ENCODE data around the gene HOXA2. TPM values are rescaled to one million over a fixed set of nuclear protein-coding genes. Genes with fewer than 3 reads are reported as not detected.
A peak's percentile ranks its signal among the peaks of the same experiment; 100 is the strongest.

HOXA2 gene
- total and polyA plus RNA-seq, 4 donors, result 0.05 to 0.13 (median 0.08) TPM

- H3K4me1 ChIP-seq (ENCODE audit: control insufficient read depth in 4 of 4, insufficient read depth in 4 of 4, low read length in 3 of 4), result peaks cover 0 to 19% (median 8%) of the 10 kb centered on the region in 4 donors
- TF ChIP-seq SP1 (IDR thresholded peaks at IDR 0.05), result no peak
- TF ChIP-seq HNF4G (IDR thresholded peaks at IDR 0.05), result no peak
- TF ChIP-seq, protein P1, sequence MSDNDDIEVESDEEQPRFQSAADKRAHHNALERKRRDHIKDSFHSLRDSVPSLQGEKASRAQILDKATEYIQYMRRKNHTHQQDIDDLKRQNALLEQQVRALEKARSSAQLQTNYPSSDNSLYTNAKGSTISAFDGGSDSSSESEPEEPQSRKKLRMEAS (IDR thresholded peaks at IDR 0.05), result no peak
- no peak for TF ChIP-seq YY1 (IDR thresholded peaks at IDR 0.05)
- TF ChIP-seq, protein P2, sequence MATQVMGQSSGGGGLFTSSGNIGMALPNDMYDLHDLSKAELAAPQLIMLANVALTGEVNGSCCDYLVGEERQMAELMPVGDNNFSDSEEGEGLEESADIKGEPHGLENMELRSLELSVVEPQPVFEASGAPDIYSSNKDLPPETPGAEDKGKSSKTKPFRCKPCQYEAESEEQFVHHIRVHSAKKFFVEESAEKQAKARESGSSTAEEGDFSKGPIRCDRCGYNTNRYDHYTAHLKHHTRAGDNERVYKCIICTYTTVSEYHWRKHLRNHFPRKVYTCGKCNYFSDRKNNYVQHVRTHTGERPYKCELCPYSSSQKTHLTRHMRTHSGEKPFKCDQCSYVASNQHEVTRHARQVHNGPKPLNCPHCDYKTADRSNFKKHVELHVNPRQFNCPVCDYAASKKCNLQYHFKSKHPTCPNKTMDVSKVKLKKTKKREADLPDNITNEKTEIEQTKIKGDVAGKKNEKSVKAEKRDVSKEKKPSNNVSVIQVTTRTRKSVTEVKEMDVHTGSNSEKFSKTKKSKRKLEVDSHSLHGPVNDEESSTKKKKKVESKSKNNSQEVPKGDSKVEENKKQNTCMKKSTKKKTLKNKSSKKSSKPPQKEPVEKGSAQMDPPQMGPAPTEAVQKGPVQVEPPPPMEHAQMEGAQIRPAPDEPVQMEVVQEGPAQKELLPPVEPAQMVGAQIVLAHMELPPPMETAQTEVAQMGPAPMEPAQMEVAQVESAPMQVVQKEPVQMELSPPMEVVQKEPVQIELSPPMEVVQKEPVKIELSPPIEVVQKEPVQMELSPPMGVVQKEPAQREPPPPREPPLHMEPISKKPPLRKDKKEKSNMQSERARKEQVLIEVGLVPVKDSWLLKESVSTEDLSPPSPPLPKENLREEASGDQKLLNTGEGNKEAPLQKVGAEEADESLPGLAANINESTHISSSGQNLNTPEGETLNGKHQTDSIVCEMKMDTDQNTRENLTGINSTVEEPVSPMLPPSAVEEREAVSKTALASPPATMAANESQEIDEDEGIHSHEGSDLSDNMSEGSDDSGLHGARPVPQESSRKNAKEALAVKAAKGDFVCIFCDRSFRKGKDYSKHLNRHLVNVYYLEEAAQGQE (IDR thresholded peaks at IDR 0.05), result no peak
- TF ChIP-seq EGR1 (IDR thresholded peaks at IDR 0.05; ENCODE audit: low read depth in 2 of 2), result no peak
- TF ChIP-seq RAD21 (IDR thresholded peaks at IDR 0.05), result no peak
- no peak for TF ChIP-seq TAF1 (conservative IDR thresholded peaks at IDR 0.05)
- TF ChIP-seq GABPA (IDR thresholded peaks at IDR 0.05 in 1 of 2, conservative IDR thresholded peaks at IDR 0.05 in 1 of 2), result no peak
- no peak for TF ChIP-seq JUND (IDR thresholded peaks at IDR 0.05)
- no peak for TF ChIP-seq NR2F2 (IDR thresholded peaks at IDR 0.05)
- no peak for TF ChIP-seq ATF3 (IDR thresholded peaks at IDR 0.05)
- TF ChIP-seq FOXA2 (IDR thresholded peaks at IDR 0.05), result no peak
- no peak for TF ChIP-seq RXRA (IDR thresholded peaks at IDR 0.05)
- TF ChIP-seq ZBTB33 (IDR thresholded peaks at IDR 0.05), result no peak
- H3K27me3 ChIP-seq (ENCODE audit: control insufficient read depth in 4 of 4, insufficient read depth in 4 of 4, low read length in 3 of 4), result peaks cover 5 to 30% (median 16%) of the 10 kb centered on the region in 4 donors
These were observed 40.1 kb upstream of the HOXA2 start for GRCh38 chr7:27142580-27143022.

GRCh38 chr7:27141923-27142579 is 39.6 kb upstream of the HOXA2 start:
- H3K9me3 ChIP-seq (ENCODE audit: control insufficient read depth in 4 of 4, low read length in 3 of 4), result peaks cover 0 to 11% (median 0%) of the 10 kb centered on the region in 4 donors
- H3K27ac ChIP-seq (ENCODE audit: low read depth in 1 of 2, low read length in 2 of 2), result peak overlapping the region in 1 of 2 donors; percentile 72
- peak overlapping the region in 1 of 3 donors; percentile 45 for H3K4me3 ChIP-seq (ENCODE audit: low read depth in 1 of 3, low read length in 3 of 3)
- TF ChIP-seq RXRA (IDR thresholded peaks at IDR 0.05), result no peak
- peak; percentile 2 for TF ChIP-seq CTCF (IDR thresholded peaks at IDR 0.05; ENCODE audit: low read depth, low read length, missing input control)
- TF ChIP-seq YY1 (IDR thresholded peaks at IDR 0.05), result no peak
- no peak overlapping the region for H3K9ac ChIP-seq (ENCODE audit: low read depth in 1 of 2, low read length in 2 of 2)
- peaks cover 4 to 30% (median 15%) of the 10 kb centered on the region in 4 donors for H3K27me3 ChIP-seq (ENCODE audit: control insufficient read depth in 4 of 4, insufficient read depth in 4 of 4, low read length in 3 of 4)
- H3K36me3 ChIP-seq (ENCODE audit: control insufficient read depth in 4 of 4, insufficient read depth in 3 of 4, low read depth in 1 of 4, low read length in 3 of 4), result no peaks in the 10 kb centered on the region
- DNase-seq (ENCODE audit: low spot score), result no peak
- peaks cover 0 to 14% (median 8%) of the 10 kb centered on the region in 4 donors for H3K4me1 ChIP-seq (ENCODE audit: control insufficient read depth in 4 of 4, insufficient read depth in 4 of 4, low read length in 3 of 4)
- WGBS, result 23% methylated on average over 30 of the region's 30 CpGs

More at GRCh38 chr7:27142580-27143022, 40.1 kb upstream of the HOXA2 start:
- Histone ChIP-seq H3K36me3 (ENCODE audit: control insufficient read depth in 4 of 4, insufficient read depth in 3 of 4, low read depth in 1 of 4, low read length in 3 of 4) (no peaks in the 10 kb centered on the region), H3K9ac (ENCODE audit: low read depth in 1 of 2, low read length in 2 of 2) (no peak overlapping the region), H3K27ac (ENCODE audit: low read depth in 1 of 2, low read length in 2 of 2) (peak overlapping the region; percentile 52 to 72), H3K4me3 (ENCODE audit: low read depth in 1 of 3, low read length in 3 of 3) (peak overlapping the region in 1 of 3 donors; percentile 45), H3K9me3 (ENCODE audit: control insufficient read depth in 4 of 4, low read length in 3 of 4) (peaks cover 0 to 11% (median 0%) of the 10 kb centered on the region in 4 donors)
- no peak for DNase-seq (ENCODE audit: low spot score)
- WGBS, result 10% methylated on average over 29 of the region's 29 CpGs
